HG02840 (cell line): ENCODE results near the gene DLX1.
A peak's percentile ranks its signal among the peaks of the same experiment; 100 is the strongest.

ENCODE experiments used
- ATAC-seq: cut with Tn5 transposase; IDR thresholded peaks from one replicate; pipeline ENCODE4 v1.9.1; 2021; ENCODE audit warnings: mild to moderate bottlenecking, moderate library complexity, moderate number of reproducible peaks; ENCODE audit not compliant: unreplicated experiment, low FRiP score

DLX1 gene

DNA sequence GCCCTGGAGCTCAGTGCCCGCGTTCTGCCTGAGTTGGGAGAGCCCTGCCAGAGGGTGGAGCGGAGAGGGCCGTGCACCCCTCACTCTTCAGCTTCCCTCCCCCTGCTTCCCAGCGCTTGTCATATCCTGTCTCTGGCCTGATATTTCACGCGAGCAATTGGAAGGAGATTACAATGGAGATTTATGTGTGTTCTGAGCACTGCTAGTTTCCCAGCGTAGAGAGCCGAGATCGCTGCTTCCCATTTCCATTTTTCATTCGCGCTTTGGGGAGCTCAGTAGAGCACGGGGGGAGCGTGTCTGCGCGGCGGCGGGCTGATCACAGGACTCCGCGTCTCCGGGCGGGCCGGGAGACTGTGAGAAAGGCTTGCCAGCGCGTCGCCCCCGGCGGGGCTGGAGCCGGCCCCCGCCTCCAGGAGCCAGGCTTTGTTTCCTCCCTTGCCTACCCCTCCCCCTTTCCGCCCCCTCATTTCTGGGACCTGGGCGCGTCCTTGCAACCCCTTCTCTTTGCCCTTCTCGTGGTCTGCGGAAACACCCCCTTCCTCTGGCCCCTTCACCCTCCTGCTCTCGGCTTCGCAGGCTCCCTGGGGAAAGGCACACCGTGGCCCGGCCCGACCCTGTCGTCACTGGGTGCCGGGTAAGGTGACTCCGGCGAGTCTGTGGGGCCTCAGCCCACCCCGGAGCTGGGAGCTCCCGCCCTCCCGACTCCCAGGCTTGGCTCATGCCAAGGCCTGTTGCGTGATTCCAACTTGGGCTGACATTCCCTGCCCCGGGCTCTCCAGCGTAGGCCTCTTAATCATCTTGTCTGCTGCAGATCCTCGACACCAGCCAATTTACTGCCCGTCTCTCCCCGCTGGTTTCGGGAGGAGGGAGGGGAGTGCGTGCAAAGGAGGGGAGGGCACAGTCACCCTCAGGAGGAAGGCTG, 11.6 kb downstream of the DLX1 start:
- ATAC-seq: no peak

DNA sequence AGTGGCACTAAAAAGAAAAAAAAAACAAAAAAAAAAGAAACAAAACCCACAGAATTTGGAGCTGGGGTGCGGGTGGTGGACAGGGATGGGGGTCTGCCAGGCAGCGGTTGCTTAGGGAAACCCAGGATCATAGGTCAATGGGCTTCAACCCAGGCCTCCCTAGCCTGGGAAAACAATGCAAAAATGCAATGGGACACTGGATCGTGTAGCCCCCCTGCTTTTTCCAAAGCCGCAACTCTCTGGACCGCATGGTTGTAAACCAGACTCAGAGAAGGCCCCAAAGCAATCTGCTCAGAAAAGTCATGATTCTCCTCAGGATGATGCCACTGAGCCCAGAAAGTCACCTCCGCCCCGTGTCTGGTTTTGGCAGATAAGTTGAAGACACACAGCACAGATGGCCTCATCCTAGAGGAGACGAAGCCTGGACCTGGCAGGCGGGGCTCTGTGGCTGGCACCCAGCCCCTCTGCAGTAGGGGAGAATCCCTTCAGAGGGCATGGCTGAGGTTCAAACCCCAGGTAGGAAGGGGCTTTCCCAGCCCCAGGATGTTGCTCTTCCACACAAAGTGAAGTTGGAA, 12.3 kb downstream of the DLX1 start:
- no peak for ATAC-seq

DNA sequence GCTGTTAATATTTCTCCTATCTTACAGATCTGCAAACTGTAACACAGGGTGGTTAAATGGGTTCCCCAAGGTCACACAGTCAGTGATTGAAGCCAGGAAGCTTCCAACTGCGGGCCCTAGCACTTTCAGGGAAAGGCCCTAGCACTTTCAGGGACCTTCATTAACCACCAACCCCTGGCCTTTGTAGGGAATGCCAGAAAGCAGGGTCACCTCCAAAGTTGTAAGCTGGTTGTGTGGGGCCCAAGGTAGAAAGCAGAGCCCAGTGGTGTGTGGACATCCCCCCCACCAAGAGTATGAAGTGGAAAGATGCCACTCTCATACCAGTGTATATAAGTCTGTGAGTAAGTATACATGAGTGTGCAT, 13.0 kb downstream of the DLX1 start:
- ATAC-seq: no peak

- no peak for ATAC-seq
Measured at GRCh38 chr2:172098650-172099471, 13.6 kb downstream of the DLX1 start.

GRCh38 chr2:172099472-172100079, 14.3 kb downstream of the DLX1 start:
- no peak for ATAC-seq

DNA sequence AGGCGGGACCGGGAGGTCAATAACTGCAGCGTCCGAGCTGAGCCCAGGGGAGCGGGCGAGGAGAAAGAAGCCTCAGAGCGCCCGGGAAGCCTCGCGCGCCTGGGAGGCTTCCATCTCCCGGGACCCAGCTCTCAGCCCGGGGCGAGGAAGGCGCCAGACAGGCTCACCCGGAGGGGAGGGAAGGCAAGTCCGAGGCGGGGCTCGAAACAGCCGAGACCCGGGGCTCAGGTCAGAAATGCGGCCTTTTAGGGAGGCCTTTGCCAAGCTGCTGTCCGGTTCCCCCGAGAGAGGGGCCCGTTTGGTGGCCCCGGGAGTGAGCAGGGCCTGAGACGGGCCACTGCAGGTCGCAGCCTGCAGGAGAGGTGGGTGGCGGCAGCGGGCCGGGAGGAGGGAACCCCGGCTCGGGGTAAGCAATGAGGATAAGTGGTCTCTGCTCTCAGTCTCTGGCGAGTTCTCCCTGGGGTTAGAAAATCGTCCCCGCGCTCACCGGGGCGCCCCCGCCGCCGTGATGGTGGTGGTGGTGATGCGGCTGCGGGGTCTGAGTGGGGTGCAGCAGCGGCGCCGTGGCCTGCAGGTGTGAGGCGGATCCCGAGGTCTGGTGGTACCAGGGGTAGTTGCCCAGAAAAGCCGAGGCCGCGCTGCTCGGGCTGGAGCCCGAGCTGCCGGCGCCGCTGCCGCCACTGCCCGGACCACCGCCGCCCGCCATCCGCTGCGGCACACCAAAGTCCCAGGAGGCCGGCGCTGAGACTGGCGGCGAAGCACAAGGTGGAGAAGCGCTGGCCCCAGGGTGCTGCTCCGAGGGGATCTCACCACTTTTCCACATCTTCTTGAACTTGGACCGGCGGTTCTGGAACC, 15.0 kb downstream of the DLX1 start:
- ATAC-seq: no peak

- no peak for ATAC-seq
Measured at GRCh38 chr2:172100935-172101820, 15.9 kb downstream of the DLX1 start.

DNA sequence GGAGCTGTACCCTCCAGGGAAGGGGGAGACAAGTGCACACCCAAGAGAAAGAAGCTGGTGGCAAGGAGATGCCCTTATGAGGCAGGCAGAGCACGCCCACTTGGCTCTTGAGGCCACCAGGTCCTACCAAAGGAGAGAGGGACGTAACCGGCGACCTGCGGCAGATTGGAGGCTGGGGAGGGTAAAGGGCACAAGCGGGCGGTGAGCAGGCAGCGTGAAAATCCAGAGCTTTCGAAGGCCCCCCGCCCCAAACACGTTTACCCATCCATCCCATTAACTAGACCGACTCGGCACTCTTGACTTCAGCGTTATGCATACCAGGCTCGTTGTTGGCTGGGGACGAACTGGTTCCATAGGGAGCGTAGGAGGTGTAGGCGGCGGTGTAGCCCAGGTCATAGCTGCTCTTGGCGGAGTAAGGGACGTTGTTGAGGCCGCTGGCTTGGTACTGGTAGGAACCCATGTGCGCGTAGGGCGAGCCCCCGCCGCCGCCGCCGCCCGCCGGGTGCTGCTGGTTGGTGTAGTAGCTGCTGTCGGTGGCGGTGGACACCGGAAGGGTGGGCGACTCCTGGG, 16.6 kb downstream of the DLX1 start:
- ATAC-seq: no peak

DNA sequence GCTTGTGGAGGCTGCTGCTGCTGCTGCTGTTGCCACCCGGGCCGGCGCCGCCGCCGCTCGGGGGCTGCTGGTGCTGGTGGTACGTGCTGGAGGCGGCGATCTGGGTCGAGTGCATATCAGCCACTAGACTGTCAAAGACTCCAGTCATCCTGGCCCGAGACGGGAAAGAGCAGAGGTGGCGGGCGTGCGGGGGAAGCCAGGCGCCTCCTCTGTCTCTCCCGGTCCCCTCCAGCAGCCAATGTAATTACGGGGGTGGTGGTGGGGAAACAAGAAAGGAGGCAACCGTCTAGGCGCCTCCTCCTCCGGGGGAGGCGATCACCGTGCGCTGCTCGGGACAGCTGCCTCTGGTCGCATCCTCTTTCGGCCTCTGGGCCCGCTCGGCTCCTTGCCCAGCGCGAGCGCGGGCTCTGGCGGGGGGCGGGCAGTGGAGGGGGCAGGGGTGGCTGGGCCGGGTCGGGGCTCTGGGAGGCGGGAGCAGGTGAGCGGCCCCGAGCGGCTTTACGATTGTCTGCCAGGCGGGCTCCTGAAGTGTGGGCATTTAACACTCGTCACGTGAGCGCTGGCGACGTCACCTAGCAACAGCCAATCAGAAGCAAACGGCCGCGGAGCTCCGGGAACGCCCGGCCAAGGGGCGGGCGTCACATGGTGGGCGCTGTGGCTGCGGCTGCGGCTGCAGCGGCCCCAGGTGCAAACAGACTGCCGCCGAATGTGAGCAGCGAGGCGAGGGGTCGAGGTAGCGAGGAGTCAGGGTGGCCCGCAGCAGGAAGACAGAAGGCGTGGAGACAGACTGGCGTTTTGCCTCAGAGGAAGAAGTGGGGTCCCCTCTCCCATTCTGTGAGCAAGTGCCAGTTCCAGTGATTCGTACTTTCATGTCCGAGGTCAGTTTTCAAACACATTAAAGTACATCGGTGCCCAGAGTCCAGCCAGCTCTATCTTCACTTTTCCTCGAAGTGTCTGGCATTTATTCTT, 17.4 kb downstream of the DLX1 start, which contains the start of gene DLX2:
Gene DLX2, minus strand, starts transcription at position 510 of the 969 bp plus-strand sequence. Its CDS starts 362 bp downstream, at position 148.
- ATAC-seq: peak; percentile 64

DNA sequence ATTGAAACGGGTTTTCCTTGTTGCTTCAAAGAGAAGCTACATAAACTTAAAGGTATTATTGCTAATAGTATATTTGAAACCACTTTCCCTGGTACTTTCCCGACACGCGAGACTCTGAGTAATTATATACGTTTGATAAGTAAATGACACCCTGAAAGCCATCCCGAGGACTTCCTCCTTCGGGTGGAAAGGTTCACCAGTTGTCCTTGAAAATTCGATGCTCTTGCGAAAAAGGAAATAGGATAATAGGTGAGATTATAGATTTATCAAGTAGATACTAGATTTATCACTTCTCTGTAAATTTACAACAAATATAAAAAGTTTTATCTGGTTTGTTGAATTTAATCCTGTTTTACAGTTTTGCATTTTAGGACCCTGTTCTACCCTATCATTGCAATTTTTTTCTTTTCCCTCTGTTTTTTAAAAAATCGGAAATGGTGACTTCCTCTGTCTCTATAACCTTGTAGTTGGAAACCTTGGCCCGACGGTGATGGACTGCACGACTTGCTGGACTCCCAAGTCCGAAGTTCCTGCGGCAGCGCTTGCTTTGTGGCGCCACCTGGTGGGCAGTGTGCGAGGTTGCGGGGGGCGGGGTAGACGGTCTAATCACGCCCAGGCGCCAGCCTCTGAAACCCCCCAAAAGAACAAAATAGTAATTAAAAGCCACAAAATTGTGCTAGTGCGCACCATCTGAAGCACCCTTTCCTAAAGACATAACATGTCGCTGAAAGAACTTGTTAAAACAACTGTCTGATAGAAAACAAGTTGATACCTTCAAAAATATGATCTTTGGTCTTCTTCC, 18.4 kb downstream of the DLX1 start:
- ATAC-seq: no peak

- no peak for ATAC-seq
Measured at GRCh38 chr2:172105471-172106107, 20.3 kb downstream of the DLX1 start.

DNA sequence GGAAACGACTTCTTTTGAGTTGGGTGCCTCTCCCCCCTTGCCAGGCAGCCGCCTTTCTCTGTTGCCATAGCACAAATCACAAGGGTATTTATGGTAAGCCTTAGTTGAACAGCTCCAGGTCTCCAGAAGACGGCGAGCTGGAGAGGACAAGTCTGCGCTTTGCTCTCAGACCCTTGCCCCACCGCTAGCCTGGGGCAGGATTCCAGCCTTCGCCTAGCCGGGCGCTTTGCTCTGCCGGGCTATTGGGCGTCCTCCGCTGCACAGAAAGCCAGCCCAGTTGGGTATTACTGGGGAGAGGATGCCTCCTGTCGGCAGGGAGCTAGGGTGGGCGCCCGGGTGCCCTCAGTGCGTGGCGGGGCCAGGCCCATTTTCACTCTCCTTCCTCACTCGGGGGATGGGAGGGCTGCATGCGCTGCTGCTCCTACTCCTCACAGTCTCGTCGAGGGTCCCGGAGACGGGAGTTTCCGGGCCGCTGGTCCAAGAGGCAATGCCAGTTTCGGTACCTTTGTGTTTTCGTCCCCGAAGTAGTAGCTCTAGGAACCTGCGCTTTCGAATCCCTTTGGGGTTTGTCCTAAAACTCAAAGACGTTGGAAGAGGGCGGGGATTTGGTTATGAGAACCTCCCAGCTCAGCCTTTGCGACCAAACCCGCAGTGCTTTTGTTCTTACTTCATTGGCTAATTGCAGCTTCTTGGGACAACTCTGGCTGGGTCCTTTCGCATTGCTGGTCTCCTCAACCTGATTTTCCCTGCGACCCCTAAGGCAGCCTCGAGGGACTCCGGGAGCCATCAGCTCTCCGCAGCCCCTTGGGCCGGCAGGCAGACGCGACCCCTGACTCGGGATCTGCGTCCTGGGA, 21.0 kb downstream of the DLX1 start:
- ATAC-seq: no peak

GRCh38 chr2:172107690-172108586, 22.6 kb downstream of the DLX1 start:
- ATAC-seq: no peak

DNA sequence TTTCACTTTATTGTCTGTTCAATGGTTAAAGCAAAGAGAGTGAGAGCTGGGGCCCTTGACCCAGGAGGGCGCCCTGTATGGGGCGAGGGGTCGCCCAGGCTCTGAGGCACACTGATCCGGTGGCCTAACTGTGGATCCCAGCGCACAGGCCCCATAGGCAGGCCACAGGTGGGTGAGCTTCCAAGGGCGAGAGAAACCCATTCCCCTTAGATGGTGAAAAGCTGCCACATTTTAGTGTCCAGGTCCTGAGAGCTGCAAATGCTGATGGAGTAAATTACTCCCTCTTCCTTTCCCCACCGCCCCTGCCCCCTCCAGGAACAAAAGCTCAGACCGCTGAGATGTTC, 23.3 kb downstream of the DLX1 start:
- no peak for ATAC-seq
